Measurements from ENCODE around the gene LPAR1.

GRCh38 chr9:110847671-110848070 lies 190.6 kb downstream of the LPAR1 start:
- no peak for TF ChIP-seq POLR2A (IDR thresholded peaks at IDR 0.05)
- TF ChIP-seq CTCF (IDR thresholded peaks at IDR 0.05), result no peak

All from adrenal gland (tissue), 5 donors.